Erythroblast (primary cell): ENCODE data around the gene ASPDH.
"Not testable (repeated sequence)": the region's sequence is repeated elsewhere in the genome, so short reads cannot be mapped to it uniquely, and the experiment has no call there.

Source experiments
- DNase-seq, 2 experiments: peaks; one replicate each; lab custom pipeline; 2025; lab: John Stamatoyannopoulos, UW
- GATA1 ChIP-seq: IDR thresholded peaks from 2 replicates; pipeline ENCODE4 v1.6.1; 2011; ENCODE audit warnings: low read depth, mild to moderate bottlenecking, control low read depth, low read length, moderate library complexity
- POLR2A ChIP-seq: IDR thresholded peaks from 2 replicates; pipeline ENCODE4 v1.6.1; 2011; ENCODE audit warnings: mild to moderate bottlenecking, low read length

Gene ASPDH

GRCh38 chr19:50478901-50479715 lies 34.6 kb downstream of the ASPDH start:
- peak; percentile 33 to 38 for DNase-seq
- no peak for TF ChIP-seq POLR2A
- no peak for TF ChIP-seq GATA1

GRCh38 chr19:50477751-50478515 lies 35.8 kb downstream of the ASPDH start:
- TF ChIP-seq GATA1 (no peak), POLR2A (no peak)
- no peak for DNase-seq

- TF ChIP-seq POLR2A: no peak
- no peak for TF ChIP-seq GATA1
- DNase-seq: no peak
These were observed 36.8 kb downstream of the ASPDH start for GRCh38 chr19:50476907-50477238.

GRCh38 chr19:50476224-50476906 lies 37.3 kb downstream of the ASPDH start, which contains the start of the genes EMC10 and GARIN5A:
TSS of gene EMC10 (plus strand) at chr19:50476507. CDS start at chr19:50476545, 38 bp downstream.
TSS of gene GARIN5A (minus strand) at chr19:50476848. CDS start at chr19:50476388, 460 bp downstream.
- DNase-seq: peak; percentile 91 to 95
- TF ChIP-seq POLR2A (peak; percentile 82), GATA1 (no peak)

GRCh38 chr19:50475736-50476223 lies 37.9 kb downstream of the ASPDH start:
- no peak for DNase-seq
- TF ChIP-seq POLR2A (no peak), GATA1 (no peak)

GRCh38 chr19:50475101-50475568 lies 38.6 kb downstream of the ASPDH start:
- no peak for TF ChIP-seq GATA1
- no peak for TF ChIP-seq POLR2A
- no peak for DNase-seq

GRCh38 chr19:50473336-50473735 lies 40.4 kb downstream of the ASPDH start:
- not testable (repeated sequence) for DNase-seq

- TF ChIP-seq GATA1 (no peak), POLR2A (no peak)
- DNase-seq: no peak
These were observed 44.9 kb downstream of the ASPDH start for GRCh38 chr19:50468818-50469217.

- TF ChIP-seq POLR2A (no peak), GATA1 (no peak)
- DNase-seq: no peak
These were observed 46.1 kb downstream of the ASPDH start for GRCh38 chr19:50467566-50467965.

GRCh38 chr19:50466706-50467039 lies 47.0 kb downstream of the ASPDH start:
- TF ChIP-seq GATA1 (no peak), POLR2A (no peak)
- DNase-seq: no peak

GRCh38 chr19:50465986-50466705 lies 47.6 kb downstream of the ASPDH start:
- DNase-seq: peak; percentile 77 to 81
- no peak for TF ChIP-seq POLR2A
- no peak for TF ChIP-seq GATA1

- TF ChIP-seq POLR2A (no peak), GATA1 (no peak)
- DNase-seq: no peak
These were observed 48.7 kb downstream of the ASPDH start for GRCh38 chr19:50465000-50465399.

- no peak for TF ChIP-seq GATA1
- TF ChIP-seq POLR2A: no peak
- DNase-seq: no peak
These were observed 49.4 kb downstream of the ASPDH start for GRCh38 chr19:50464348-50464747.

- no peak for DNase-seq
- TF ChIP-seq GATA1 (no peak), POLR2A (no peak)
These were observed 50.7 kb downstream of the ASPDH start for GRCh38 chr19:50462970-50463369.
